Retinal pigment epithelial cell (primary cell): Measurements from ENCODE around the gene DBNDD1.
"Not testable (repeated sequence)": the region's sequence is repeated elsewhere in the genome, so short reads cannot be mapped to it uniquely, and the experiment has no call there.

Experiments
- DNase-seq: peaks from one replicate; pipeline ENCODE4 v3.0.0-alpha.2; 2010; ENCODE audit warnings: low read depth
- H3K4me3 ChIP-seq: 2 replicates; pipeline ENCODE4 v1.5.1; 2011; ENCODE audit warnings: mild to moderate bottlenecking, low read length, control low read depth, moderate library complexity
- CTCF ChIP-seq: conservative IDR thresholded peaks from 2 replicates; pipeline ENCODE4 v1.5.1; 2011; ENCODE audit warnings: low read depth, low read length, control low read depth, inconsistent platforms

DBNDD1 gene

GRCh38 chr16:90004577-90004976 lies 14.7 kb downstream of the DBNDD1 start:
- no peak for DNase-seq
- no peak overlapping the region for H3K4me3 ChIP-seq
- no peak for TF ChIP-seq CTCF

GRCh38 chr16:90002759-90003158 lies 16.5 kb downstream of the DBNDD1 start:
- H3K4me3 ChIP-seq = no peak overlapping the region
- no peak for DNase-seq
- TF ChIP-seq CTCF = no peak

DNA sequence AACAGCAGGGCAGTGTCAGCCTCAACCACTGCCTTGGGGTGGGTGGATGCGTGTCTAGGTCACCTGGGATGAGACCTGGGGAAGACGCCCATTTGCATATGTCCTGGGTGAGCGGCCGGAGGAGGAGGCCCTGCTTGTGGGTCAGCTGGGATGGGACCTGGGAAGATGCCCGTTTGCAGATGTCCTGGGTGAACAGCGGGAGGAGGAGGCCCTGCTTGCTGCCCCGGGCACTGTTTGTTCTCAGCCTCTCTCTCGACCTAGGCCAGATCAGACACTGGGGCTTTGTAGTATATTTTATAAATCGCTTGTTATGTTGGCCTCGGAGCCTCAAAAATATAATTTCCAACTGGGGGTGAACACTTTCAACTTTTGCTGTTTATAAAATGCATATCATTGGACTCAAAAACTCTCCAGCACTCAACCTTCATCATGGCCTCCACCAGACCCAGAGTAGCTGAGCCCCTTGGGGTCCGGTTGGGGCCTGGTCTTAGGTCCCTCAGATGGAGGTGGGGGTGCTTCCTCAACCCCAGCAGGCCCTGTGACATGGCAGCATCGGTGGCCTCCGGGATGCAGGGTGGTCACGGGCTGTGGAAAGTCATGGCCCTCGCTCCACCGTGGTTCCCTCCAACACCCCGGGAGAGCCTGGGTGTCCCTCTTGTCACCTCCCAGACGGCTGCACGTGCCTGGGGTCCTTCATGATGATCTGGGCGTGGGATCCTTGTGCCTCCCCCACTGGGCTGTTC lies 17.3 kb downstream of the DBNDD1 start:
- TF ChIP-seq CTCF = no peak
- no peak overlapping the region for H3K4me3 ChIP-seq
- no peak for DNase-seq

GRCh38 chr16:90000733-90001427 lies 18.4 kb downstream of the DBNDD1 start:
- TF ChIP-seq CTCF = no peak
- DNase-seq = no peak
- H3K4me3 ChIP-seq = no peak overlapping the region

- no peak for DNase-seq
- H3K4me3 ChIP-seq = no peak overlapping the region
- no peak for TF ChIP-seq CTCF
Measured at GRCh38 chr16:89999831-90000574, 19.3 kb downstream of the DBNDD1 start.

GRCh38 chr16:89996178-89996489 lies 23.1 kb downstream of the DBNDD1 start:
- TF ChIP-seq CTCF = no peak
- no peak overlapping the region for H3K4me3 ChIP-seq
- DNase-seq = no peak

GRCh38 chr16:89995475-89996177 lies 23.6 kb downstream of the DBNDD1 start:
- peak; percentile 23 for DNase-seq
- H3K4me3 ChIP-seq = not testable (repeated sequence)

- peak; percentile 54 for DNase-seq
- not testable (repeated sequence) for H3K4me3 ChIP-seq
Measured at GRCh38 chr16:89994721-89995474, 24.4 kb downstream of the DBNDD1 start.
